Measurements from ENCODE around the gene PPP2R2C.

The PPP2R2C gene

DNA sequence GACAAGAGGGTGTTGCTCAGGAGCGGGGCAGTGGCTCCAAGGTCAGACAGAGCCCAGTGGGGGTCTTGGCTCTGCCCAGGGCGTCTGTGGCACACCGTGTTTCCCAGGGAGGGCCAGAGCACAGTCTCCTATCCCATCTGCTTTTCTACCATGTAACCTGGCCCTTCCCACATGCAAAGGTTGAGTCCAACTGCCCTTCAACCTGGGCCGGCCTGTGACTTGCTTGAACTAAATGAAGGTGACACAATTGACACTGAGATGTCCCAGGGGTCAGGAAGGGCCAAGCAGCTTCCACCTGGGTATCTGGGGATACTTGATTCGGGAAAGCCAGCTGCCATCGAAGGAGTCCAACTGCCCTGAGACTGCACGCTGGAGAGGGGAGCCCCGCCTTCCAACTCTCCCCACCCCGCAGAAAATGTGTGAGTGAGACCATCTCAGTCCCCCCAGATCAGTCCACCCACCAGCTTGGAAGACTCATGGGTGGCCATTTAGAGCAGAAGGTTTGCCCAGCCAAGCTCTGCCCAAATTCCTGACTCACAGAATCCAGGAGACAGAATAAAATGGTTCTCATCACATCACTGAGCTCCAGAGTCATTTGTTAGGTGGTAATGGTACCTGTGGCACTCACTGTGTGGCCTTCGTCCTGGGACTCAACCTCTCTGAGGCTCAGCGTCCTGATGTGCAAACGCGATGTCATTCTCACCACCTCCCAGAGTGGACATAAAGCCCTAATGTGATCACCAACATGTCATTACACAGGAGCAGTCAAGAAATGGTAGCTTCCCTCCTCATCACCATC lies 18.1 kb downstream of the PPP2R2C start:
- no peak overlapping the region for H3K27ac ChIP-seq (ENCODE audit: low read depth, low read length)
- no peaks in the 10 kb centered on the region for H3K79me2 ChIP-seq (ENCODE audit: control insufficient read depth, insufficient read depth, low read length, unreplicated experiment)
- no peak overlapping the region for H2AFZ ChIP-seq (ENCODE audit: low read length, unreplicated experiment)
- no peaks in the 10 kb centered on the region for H3K36me3 ChIP-seq (ENCODE audit: insufficient read depth, low read length)
- H3K27me3 ChIP-seq (ENCODE audit: insufficient read depth, low read length), result peaks cover 93% of the 10 kb centered on the region
- H3K4me3 ChIP-seq (ENCODE audit: low read depth, low read length), result no peak overlapping the region
- H3K4me1 ChIP-seq (ENCODE audit: control insufficient read depth, insufficient read depth, low read length, unreplicated experiment), result no peaks in the 10 kb centered on the region

DNA sequence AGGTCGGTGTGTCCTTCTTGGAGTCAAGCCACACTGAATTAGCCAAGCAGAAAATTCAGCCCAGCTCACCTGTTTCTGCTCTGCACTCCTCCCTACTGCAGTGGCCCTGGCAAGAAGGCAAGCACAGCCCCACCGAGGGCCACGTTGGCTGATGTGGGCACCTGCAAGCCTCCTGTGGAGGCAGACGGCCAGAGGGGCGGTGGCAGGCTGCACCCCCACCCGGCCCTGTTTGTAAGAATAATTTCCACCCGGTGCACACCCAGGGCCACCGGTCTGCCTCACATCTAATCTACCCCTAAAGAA lies 18.8 kb downstream of the PPP2R2C start:
- no peaks in the 10 kb centered on the region for H3K4me1 ChIP-seq (ENCODE audit: control insufficient read depth, insufficient read depth, low read length, unreplicated experiment)
- H3K36me3 ChIP-seq (ENCODE audit: insufficient read depth, low read length), result no peaks in the 10 kb centered on the region
- peaks cover 93% of the 10 kb centered on the region for H3K27me3 ChIP-seq (ENCODE audit: insufficient read depth, low read length)
- H3K79me2 ChIP-seq (ENCODE audit: control insufficient read depth, insufficient read depth, low read length, unreplicated experiment), result no peaks in the 10 kb centered on the region
- no peak overlapping the region for H3K4me3 ChIP-seq (ENCODE audit: low read depth, low read length)
- no peak overlapping the region for H3K27ac ChIP-seq (ENCODE audit: low read depth, low read length)
- no peak overlapping the region for H2AFZ ChIP-seq (ENCODE audit: low read length, unreplicated experiment)

DNA sequence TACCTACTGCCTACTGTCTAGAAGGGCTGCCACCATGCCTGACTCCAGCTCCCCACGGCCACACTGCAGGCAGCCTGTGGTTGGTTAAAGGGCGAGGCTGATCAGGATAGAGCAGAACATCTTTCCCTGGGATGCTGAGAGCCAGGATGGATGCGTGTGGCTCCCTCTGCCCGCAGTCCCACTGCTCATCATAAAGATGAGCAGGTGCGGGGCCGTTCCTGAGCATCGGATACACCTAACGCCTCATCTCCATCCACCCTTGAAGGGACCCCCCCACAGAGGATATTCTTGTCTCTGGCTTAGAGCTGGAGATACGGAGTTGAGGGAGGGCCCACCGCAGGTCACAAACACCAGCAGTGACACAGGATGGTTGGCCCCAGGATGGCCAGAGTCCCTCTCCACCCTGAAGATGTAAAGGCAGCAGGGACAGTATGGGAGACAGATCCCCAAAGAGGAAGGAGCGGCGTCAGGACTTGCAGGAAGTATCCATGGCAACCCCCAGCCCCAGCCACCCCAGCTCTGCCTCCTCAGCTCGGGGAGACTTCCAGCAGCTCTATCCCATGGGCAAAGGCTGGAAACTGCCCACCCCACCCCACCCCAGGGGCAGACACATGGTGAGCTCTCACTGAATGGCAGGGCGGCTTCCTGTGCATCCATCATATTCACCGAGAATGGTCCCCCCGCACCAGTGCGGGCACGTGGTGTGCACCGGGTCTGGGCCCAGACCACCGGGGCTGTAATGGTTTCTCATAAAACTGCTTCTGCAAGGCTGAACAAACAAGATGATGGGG lies 19.3 kb downstream of the PPP2R2C start:
- H3K4me3 ChIP-seq (ENCODE audit: low read depth, low read length), result no peak overlapping the region
- H3K27me3 ChIP-seq (ENCODE audit: insufficient read depth, low read length), result peaks cover 93% of the 10 kb centered on the region
- H3K36me3 ChIP-seq (ENCODE audit: insufficient read depth, low read length), result no peaks in the 10 kb centered on the region
- no peak overlapping the region for H3K27ac ChIP-seq (ENCODE audit: low read depth, low read length)
- no peak overlapping the region for H2AFZ ChIP-seq (ENCODE audit: low read length, unreplicated experiment)
- H3K79me2 ChIP-seq (ENCODE audit: control insufficient read depth, insufficient read depth, low read length, unreplicated experiment), result no peaks in the 10 kb centered on the region
- no peaks in the 10 kb centered on the region for H3K4me1 ChIP-seq (ENCODE audit: control insufficient read depth, insufficient read depth, low read length, unreplicated experiment)

DNA sequence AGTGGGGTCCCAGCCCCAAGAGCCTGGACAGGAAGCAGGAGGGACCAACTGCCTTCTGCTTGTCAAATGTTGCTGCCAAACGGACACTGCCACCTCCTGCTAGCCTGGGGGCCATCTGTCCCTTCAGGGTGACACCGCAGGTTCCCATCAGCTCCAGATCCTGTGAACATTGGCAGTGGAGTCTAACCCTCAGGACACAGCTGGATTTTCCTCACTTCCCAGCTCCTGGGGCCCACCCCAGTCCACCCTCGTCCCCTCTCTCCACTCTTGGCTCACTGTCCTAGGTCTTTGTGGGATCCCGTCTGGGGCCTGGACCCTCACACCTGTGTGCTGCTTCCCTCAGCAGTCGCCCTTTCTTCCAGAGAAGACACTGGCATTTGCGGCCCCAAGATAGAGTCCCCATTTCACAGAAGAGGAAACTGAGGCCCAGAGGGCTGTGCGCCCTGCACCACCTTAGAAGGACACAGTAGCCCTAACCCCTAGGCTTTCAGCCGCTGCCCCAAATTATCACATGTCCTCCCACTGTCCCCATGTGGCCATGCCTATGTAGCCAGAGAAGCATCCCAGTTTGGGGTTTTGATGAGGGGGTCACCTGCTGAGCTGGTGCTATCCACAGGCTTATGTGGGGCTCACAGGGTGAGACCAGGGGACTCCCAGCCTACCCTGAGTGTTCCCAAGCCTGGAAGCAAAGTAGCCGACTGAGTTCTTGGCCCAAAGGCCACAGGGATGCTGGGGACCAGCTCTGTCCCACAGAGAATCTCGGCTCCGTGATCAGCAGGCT lies 20.1 kb downstream of the PPP2R2C start:
- Histone ChIP-seq H3K4me1 (ENCODE audit: control insufficient read depth, insufficient read depth, low read length, unreplicated experiment) (no peaks in the 10 kb centered on the region), H3K27me3 (ENCODE audit: insufficient read depth, low read length) (peaks cover 93% of the 10 kb centered on the region), H3K4me3 (ENCODE audit: low read depth, low read length) (no peak overlapping the region), H2AFZ (ENCODE audit: low read length, unreplicated experiment) (no peak overlapping the region), H3K27ac (ENCODE audit: low read depth, low read length) (no peak overlapping the region), H3K36me3 (ENCODE audit: insufficient read depth, low read length) (no peaks in the 10 kb centered on the region), H3K79me2 (ENCODE audit: control insufficient read depth, insufficient read depth, low read length, unreplicated experiment) (no peaks in the 10 kb centered on the region)

DNA sequence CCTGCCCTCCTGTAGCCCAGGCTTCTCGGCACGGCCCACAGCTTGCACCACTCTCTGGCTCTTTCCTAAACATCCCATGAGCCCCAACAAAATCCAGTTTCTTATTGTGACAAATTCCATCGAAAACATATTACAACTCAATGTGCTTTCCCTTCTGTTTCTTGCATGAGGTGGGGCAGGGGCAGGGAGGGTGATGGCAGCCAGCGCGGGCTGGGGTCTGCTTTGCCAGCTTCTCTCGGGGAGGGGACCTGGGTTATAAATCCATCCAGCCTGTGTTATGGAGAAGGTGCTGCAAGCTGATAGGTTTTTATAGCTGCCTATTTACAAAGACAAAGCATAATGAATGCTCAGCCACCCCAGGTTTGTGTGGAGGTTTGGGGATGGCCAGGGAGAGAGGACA lies 21.1 kb downstream of the PPP2R2C start:
- Histone ChIP-seq H3K4me1 (ENCODE audit: control insufficient read depth, insufficient read depth, low read length, unreplicated experiment) (no peaks in the 10 kb centered on the region), H3K27me3 (ENCODE audit: insufficient read depth, low read length) (peaks cover 95% of the 10 kb centered on the region), H3K79me2 (ENCODE audit: control insufficient read depth, insufficient read depth, low read length, unreplicated experiment) (no peaks in the 10 kb centered on the region), H3K27ac (ENCODE audit: low read depth, low read length) (no peak overlapping the region), H3K36me3 (ENCODE audit: insufficient read depth, low read length) (no peaks in the 10 kb centered on the region), H3K4me3 (ENCODE audit: low read depth, low read length) (no peak overlapping the region), H2AFZ (ENCODE audit: low read length, unreplicated experiment) (no peak overlapping the region)

DNA sequence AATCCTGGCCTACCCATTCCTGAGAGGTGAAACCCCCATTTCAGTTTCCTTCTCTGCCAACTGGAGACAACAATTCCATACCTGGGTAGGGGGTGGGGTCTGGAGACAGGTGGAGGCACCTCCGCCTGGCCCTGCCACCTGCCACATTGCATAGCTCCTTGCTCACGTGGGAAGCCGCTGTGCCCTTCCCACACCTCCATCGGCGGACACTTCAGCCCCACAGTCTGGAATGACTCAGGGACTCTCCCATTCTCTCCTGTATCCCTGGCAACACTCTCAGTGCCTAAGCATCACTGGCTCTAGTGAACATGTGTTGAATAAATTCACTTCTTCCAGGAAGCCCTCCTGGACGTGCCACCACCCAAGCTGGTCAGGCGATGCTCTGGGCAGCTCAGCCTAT lies 21.7 kb downstream of the PPP2R2C start:
- no peaks in the 10 kb centered on the region for H3K79me2 ChIP-seq (ENCODE audit: control insufficient read depth, insufficient read depth, low read length, unreplicated experiment)
- no peak overlapping the region for H2AFZ ChIP-seq (ENCODE audit: low read length, unreplicated experiment)
- H3K36me3 ChIP-seq (ENCODE audit: insufficient read depth, low read length), result no peaks in the 10 kb centered on the region
- no peak overlapping the region for H3K27ac ChIP-seq (ENCODE audit: low read depth, low read length)
- no peak overlapping the region for H3K4me3 ChIP-seq (ENCODE audit: low read depth, low read length)
- no peaks in the 10 kb centered on the region for H3K4me1 ChIP-seq (ENCODE audit: control insufficient read depth, insufficient read depth, low read length, unreplicated experiment)
- H3K27me3 ChIP-seq (ENCODE audit: insufficient read depth, low read length), result peaks cover 97% of the 10 kb centered on the region

DNA sequence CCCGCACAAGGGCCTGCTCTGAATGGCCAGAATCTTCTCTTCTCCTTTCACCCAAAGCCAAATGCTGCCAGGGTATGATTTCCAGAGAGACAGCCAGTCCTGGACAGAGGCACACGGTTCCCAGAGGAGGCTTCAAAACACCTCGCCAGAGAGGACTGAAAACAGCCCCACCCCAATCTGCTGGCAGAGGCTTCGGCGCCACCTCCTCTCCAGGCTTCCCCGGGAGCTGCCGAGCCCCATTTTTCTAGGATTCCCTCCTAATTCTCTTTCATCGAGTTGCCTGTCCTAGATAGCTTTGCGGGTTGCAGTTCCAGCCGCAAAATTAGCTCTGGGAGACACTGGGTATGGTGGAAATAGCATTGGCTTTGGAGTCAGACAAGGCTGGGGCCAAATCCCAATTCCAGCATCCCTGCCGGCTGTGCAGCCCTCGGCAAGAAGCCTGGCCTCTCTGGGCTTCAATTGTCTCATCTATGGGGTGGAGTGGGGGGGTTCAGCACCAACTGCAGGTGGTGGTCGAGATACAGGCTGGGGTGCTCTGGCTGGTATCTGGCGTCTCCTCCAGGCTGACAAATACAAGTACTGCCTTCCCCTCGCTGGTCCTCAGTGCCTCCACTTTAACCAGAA lies 22.6 kb downstream of the PPP2R2C start:
- H3K79me2 ChIP-seq (ENCODE audit: control insufficient read depth, insufficient read depth, low read length, unreplicated experiment), result no peaks in the 10 kb centered on the region
- no peak overlapping the region for H3K4me3 ChIP-seq (ENCODE audit: low read depth, low read length)
- no peak overlapping the region for H2AFZ ChIP-seq (ENCODE audit: low read length, unreplicated experiment)
- H3K27ac ChIP-seq (ENCODE audit: low read depth, low read length), result no peak overlapping the region
- H3K4me1 ChIP-seq (ENCODE audit: control insufficient read depth, insufficient read depth, low read length, unreplicated experiment), result no peaks in the 10 kb centered on the region
- H3K36me3 ChIP-seq (ENCODE audit: insufficient read depth, low read length), result no peaks in the 10 kb centered on the region
- H3K27me3 ChIP-seq (ENCODE audit: insufficient read depth, low read length), result peaks cover 89% of the 10 kb centered on the region

DNA sequence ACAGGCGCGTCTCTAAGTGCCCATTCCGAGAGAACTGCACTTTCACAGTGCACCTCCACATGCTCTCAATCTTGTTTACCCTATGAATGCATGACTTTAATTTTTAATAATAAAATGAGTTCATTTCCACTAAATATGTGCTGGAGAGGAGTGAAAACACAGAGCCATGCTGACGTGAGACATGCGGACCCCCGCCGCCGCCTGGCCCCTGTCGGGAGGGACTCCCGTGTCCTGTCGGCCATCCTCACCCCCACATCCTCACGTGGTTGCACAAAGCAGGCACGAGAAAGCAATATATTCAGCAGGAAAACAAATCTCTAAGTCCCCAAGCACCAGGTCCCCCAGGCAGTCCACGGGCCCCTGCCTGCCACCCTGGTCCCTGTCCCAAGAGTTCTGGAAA lies 23.1 kb downstream of the PPP2R2C start:
- no peak overlapping the region for H3K4me3 ChIP-seq (ENCODE audit: low read depth, low read length)
- no peaks in the 10 kb centered on the region for H3K79me2 ChIP-seq (ENCODE audit: control insufficient read depth, insufficient read depth, low read length, unreplicated experiment)
- no peaks in the 10 kb centered on the region for H3K4me1 ChIP-seq (ENCODE audit: control insufficient read depth, insufficient read depth, low read length, unreplicated experiment)
- peaks cover 88% of the 10 kb centered on the region for H3K27me3 ChIP-seq (ENCODE audit: insufficient read depth, low read length)
- H3K27ac ChIP-seq (ENCODE audit: low read depth, low read length), result no peak overlapping the region
- H3K36me3 ChIP-seq (ENCODE audit: insufficient read depth, low read length), result no peaks in the 10 kb centered on the region
- no peak overlapping the region for H2AFZ ChIP-seq (ENCODE audit: low read length, unreplicated experiment)

DNA sequence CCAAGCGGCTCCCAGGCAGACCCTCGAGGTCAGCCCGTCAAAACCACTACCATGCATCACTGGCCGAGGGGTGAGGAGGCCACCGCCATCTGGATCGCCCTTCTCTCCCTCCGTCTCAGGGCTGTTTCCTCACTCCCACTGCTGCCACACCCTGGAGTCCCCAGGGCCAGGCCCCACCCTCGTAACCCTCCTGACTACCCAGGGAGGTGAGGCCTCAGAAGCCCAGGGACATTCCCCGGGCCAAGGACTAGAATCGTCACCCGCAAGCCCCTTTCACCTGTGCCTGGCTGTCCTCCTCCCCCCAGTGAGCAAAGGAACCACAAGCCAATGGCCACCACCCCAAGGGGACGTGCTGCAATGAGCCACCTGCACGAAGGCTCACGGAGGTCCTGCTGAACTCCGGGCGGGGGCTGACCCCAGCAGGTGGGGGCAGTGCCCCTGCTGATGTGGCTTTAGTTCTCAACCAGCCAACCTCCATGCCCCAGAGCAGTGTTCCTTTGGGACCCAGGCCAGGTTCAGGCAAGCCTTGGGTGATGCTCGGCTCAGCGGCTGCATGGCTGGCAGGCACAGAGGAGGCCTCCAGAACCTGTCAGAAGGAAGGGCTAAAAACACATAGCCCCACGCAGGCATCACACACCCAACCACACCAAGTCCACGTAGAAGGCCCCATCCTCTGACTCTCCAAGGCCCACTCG lies 23.8 kb downstream of the PPP2R2C start:
- H3K27me3 ChIP-seq (ENCODE audit: insufficient read depth, low read length), result peaks cover 87% of the 10 kb centered on the region
- no peak overlapping the region for H3K27ac ChIP-seq (ENCODE audit: low read depth, low read length)

DNA sequence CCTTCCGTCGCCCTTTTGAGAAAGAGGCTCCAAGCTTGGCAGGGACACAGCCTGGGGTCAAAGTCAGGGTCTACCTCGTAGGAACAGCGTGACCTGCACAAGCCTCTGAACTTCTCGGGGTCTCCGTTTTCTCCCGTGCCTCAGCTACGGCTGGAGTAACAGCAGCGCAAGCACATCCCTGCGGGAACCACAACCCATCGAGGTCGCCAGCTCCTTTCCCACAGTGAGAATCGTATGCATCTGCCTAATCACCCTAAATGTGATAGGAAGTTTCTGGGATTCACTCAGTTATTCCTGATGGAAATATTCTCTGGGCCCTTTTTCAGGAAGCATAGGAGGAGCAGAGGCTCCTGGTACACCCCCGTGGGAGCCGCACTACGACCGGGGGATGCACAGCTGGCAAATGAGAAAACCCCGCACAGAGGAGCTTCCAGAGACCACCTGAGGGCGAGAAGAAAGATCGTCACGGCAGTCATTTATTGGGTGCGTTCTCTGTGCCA lies 24.7 kb downstream of the PPP2R2C start:
- Histone ChIP-seq H3K36me3 (ENCODE audit: insufficient read depth, low read length) (no peaks in the 10 kb centered on the region), H3K27me3 (ENCODE audit: insufficient read depth, low read length) (peaks cover 88% of the 10 kb centered on the region), H2AFZ (ENCODE audit: low read length, unreplicated experiment) (no peak overlapping the region), H3K4me3 (ENCODE audit: low read depth, low read length) (no peak overlapping the region), H3K79me2 (ENCODE audit: control insufficient read depth, insufficient read depth, low read length, unreplicated experiment) (no peaks in the 10 kb centered on the region), H3K4me1 (ENCODE audit: control insufficient read depth, insufficient read depth, low read length, unreplicated experiment) (no peaks in the 10 kb centered on the region), H3K27ac (ENCODE audit: low read depth, low read length) (no peak overlapping the region)

More for the DNA sequence above, 23.8 kb downstream of the PPP2R2C start:
- H2AFZ ChIP-seq (ENCODE audit: low read length, unreplicated experiment), result no peak overlapping the region
- no peaks in the 10 kb centered on the region for H3K4me1 ChIP-seq (ENCODE audit: control insufficient read depth, insufficient read depth, low read length, unreplicated experiment)
- H3K79me2 ChIP-seq (ENCODE audit: control insufficient read depth, insufficient read depth, low read length, unreplicated experiment), result no peaks in the 10 kb centered on the region
- no peak overlapping the region for H3K4me3 ChIP-seq (ENCODE audit: low read depth, low read length)
- H3K36me3 ChIP-seq (ENCODE audit: insufficient read depth, low read length), result no peaks in the 10 kb centered on the region
